PC-9 (cell line): ENCODE results near the gene OR51B4.

Source experiments
- EZH2 ChIP-seq: fragments of 200-600 bp; sonication (generic); IDR thresholded peaks from 2 replicates; pipeline ENCODE4 v1.8.0; 2017; ENCODE audit warnings: antibody characterized with exemption, low read depth
- TF ChIP-seq, protein P1 (sequence below): fragments of 200-600 bp; sonication (generic); conservative IDR thresholded peaks from 2 replicates; pipeline ENCODE4 v1.6.1; 2017; ENCODE audit warnings: mixed run types, antibody characterized with exemption, mild to moderate bottlenecking, moderate library complexity

DNA sequence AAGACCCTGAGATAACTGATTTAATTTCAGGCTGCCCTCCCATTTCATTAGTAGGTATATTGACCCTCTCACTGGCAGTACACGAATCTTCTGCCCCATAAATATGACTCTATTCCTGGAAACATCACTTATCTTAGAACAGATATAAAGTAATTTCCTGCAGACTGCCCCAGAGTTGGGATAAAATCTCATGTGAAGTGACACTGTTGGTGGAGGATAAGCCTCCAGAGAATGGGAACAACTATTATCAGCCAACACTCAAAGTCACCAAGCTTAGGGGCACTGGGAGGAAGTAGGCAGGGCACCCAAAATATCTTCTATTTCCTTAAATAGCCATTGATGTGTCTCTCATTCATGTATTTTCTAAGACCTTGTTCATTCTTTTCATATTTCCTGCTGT is 33.4 kb upstream of the OR51B4 start:
- TF ChIP-seq, protein P1, sequence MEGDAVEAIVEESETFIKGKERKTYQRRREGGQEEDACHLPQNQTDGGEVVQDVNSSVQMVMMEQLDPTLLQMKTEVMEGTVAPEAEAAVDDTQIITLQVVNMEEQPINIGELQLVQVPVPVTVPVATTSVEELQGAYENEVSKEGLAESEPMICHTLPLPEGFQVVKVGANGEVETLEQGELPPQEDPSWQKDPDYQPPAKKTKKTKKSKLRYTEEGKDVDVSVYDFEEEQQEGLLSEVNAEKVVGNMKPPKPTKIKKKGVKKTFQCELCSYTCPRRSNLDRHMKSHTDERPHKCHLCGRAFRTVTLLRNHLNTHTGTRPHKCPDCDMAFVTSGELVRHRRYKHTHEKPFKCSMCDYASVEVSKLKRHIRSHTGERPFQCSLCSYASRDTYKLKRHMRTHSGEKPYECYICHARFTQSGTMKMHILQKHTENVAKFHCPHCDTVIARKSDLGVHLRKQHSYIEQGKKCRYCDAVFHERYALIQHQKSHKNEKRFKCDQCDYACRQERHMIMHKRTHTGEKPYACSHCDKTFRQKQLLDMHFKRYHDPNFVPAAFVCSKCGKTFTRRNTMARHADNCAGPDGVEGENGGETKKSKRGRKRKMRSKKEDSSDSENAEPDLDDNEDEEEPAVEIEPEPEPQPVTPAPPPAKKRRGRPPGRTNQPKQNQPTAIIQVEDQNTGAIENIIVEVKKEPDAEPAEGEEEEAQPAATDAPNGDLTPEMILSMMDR: no peak
- no peak for TF ChIP-seq EZH2
